A549 (cell line): ENCODE results near the gene LBR. TPM values are rescaled to one million over a fixed set of nuclear protein-coding genes. Genes with fewer than 3 reads are reported as not detected.
"Not testable (repeated sequence)": the region's sequence is repeated elsewhere in the genome, so short reads cannot be mapped to it uniquely, and the experiment has no call there.

ENCODE experiments used
- ATAC-seq, 2 experiments: fragments of 200-7000 bp in 1 of 2; fragments of >200 bp in 1 of 2; cut with Nextera tagmentation in 1 of 2; cut with Tn5 transposase in 1 of 2; 3 replicates each; pipeline versions ENCODE4 v1.8.0 to v1.9.1; 2018 to 2020; ENCODE audit warnings: mild to moderate bottlenecking in 1 of 2, moderate library complexity in 1 of 2
- CTCF ChIA-PET: fragments of 300-600 bp; sonication (Branson Sonifier 250); formaldehyde crosslinking; extraction: SDS; loops from one replicate; lab custom pipeline; 2021; ENCODE audit warnings: antibody characterized with exemption, inconsistent platforms; lab: Yijun Ruan, JAX
- POLR2A ChIA-PET: fragments of 350-600 bp; formaldehyde crosslinking; extraction: SDS; loops from one replicate; lab custom pipeline; 2021; ENCODE audit warnings: antibody characterized with exemption, inconsistent platforms; lab: Yijun Ruan, JAX
- DNase-seq, 2 experiments: peaks; one replicate each; pipeline versions ENCODE4 v3.0.0 to v3.0.0-alpha.2; 2011 to 2016; ENCODE audit warnings: low read depth in 1 of 2, low spot score in 1 of 2
- FAIRE-seq: peaks from 2 replicates; lab custom pipeline; 2011; peaks lifted over from hg19 to GRCh38; lab: Jason Lieb, UNC
- H3K27ac ChIP-seq, 2 experiments: fragments of >200 bp; sonication (Bioruptor Twin); formaldehyde crosslinking; 3 replicates each; pipeline ENCODE4 v1.5.1; 2016 to 2017
- H3K4me1 ChIP-seq: fragments of >200 bp; sonication (Bioruptor Twin); formaldehyde crosslinking; 3 replicates; pipeline ENCODE4 v1.6.1; 2016
- H3K4me2 ChIP-seq: fragments of >200 bp; sonication (Bioruptor Twin); formaldehyde crosslinking; 3 replicates; pipeline ENCODE4 v1.6.1; 2016
- H3K4me3 ChIP-seq: fragments of >200 bp; sonication (Bioruptor Twin); formaldehyde crosslinking; 3 replicates; pipeline ENCODE4 v1.5.1; 2016
- H3K9me3 ChIP-seq: fragments of >200 bp; sonication (Bioruptor Twin); formaldehyde crosslinking; 3 replicates; pipeline ENCODE4 v1.6.1; 2016
- EHF ChIP-seq: fragments of 250-450 bp; sonication (Bioruptor Pico); IDR thresholded peaks from 2 replicates; pipeline ENCODE4 v1.5.0; 2020; ENCODE audit warnings: mild to moderate bottlenecking
- FOSL2 ChIP-seq, 2 experiments: fragments of 450-650 bp in 1 of 2; fragments of >200 bp in 1 of 2; sonication (Bioruptor Twin) in 1 of 2; formaldehyde crosslinking; IDR thresholded peaks; 2 replicates each; pipeline versions ENCODE4 v1.5.0 to v1.6.1; 2016 to 2020; ENCODE audit warnings: mild to moderate bottlenecking in 1 of 2, moderate library complexity in 1 of 2
- FOXS1 ChIP-seq: fragments of 250-450 bp; sonication (Bioruptor Pico); IDR thresholded peaks from 2 replicates; pipeline ENCODE4 v1.5.0; 2020; ENCODE audit warnings: mild to moderate bottlenecking, moderate library complexity
- HMGXB4 ChIP-seq: fragments of 250-450 bp; sonication (Bioruptor Pico); IDR thresholded peaks from 2 replicates; pipeline ENCODE4 v1.5.0; 2021; ENCODE audit warnings: mild to moderate bottlenecking, moderate library complexity, borderline replicate concordance
- HOXB13 ChIP-seq: fragments of 250-450 bp; sonication (Bioruptor Pico); IDR thresholded peaks from 2 replicates; pipeline ENCODE4 v1.5.0; 2020; ENCODE audit warnings: low read depth, mild to moderate bottlenecking, moderate library complexity
- JUNB ChIP-seq: fragments of >200 bp; sonication (Bioruptor Twin); formaldehyde crosslinking; IDR thresholded peaks from 2 replicates; pipeline ENCODE4 v1.6.1; 2016
- MYC ChIP-seq: IDR thresholded peaks from 2 replicates; pipeline ENCODE4 v1.6.1; 2012; ENCODE audit warnings: mild to moderate bottlenecking, inconsistent platforms, low read length, improper control_type of control experiment, borderline replicate concordance
- PHF8 ChIP-seq: fragments of 200-600 bp; sonication (generic); IDR thresholded peaks from 2 replicates; pipeline ENCODE4 v1.6.1; 2016; ENCODE audit warnings: low read depth, mild to moderate bottlenecking, antibody characterized with exemption, moderate library complexity, borderline replicate concordance
- POLR2AphosphoS2 ChIP-seq: conservative IDR thresholded peaks from 2 replicates; pipeline ENCODE4 v1.6.1; 2012; ENCODE audit warnings: low read length, improper control_type of control experiment, inconsistent platforms
- RCOR1 ChIP-seq: fragments of 150-350 bp; IDR thresholded peaks from 2 replicates; pipeline ENCODE4 v1.6.1; 2014; ENCODE audit warnings: antibody characterized with exemption, low read length, low read depth
- SREBF2 ChIP-seq: fragments of 450-650 bp; IDR thresholded peaks from 2 replicates; pipeline ENCODE4 v1.6.1; 2014; ENCODE audit warnings: mild to moderate bottlenecking, moderate library complexity
- ZC3H11A ChIP-seq: fragments of 450-650 bp; IDR thresholded peaks from 2 replicates; pipeline ENCODE4 v1.6.1; 2014; ENCODE audit warnings: antibody characterized with exemption, mild to moderate bottlenecking
- ZFP36 ChIP-seq: fragments of 450-650 bp; IDR thresholded peaks from 2 replicates; pipeline ENCODE4 v1.6.1; 2014; ENCODE audit warnings: borderline replicate concordance; ENCODE audit not compliant: partially characterized antibody
- WGBS: methylation state at CpG from one replicate; pipeline ENCODE4 v1.1.6; 2017; ENCODE audit errors: missing lambda C conversion rate; 5-methylcytosine and 5-hydroxymethylcytosine counted together
- polyA plus RNA-seq, 4 experiments: library from polyadenylated mRNA; depleted of rRNA in 3 of 4; stranded (reverse); fragments of >200 nt; fragmentation: RNase III in 1 of 4; extraction: RNeasy Plus Mini Kit Qiagen cat#74134 plus additional on column Dnase treatment in 1 of 4; gene quantifications; 2 replicates in 3 of 4; 3 replicates in 1 of 4; pipeline ENCODE4 v1.2.3, GENCODE V29; 2011 to 2017
- TF ChIP-seq, protein P1 (sequence below): fragments of 450-650 bp; IDR thresholded peaks from 2 replicates; pipeline ENCODE4 v1.6.1; 2014; ENCODE audit warnings: antibody characterized with exemption
- TF ChIP-seq, protein P2 (sequence below): fragments of 250-450 bp; sonication (Bioruptor Pico); IDR thresholded peaks from 2 replicates; pipeline ENCODE4 v1.5.0; 2020; ENCODE audit warnings: low read depth, mild to moderate bottlenecking, moderate library complexity

The LBR gene
- polyA plus RNA-seq, 2 of the 4 experiments (the other 2 are of a cell fraction) = 40.8 to 68.7 TPM

DNA sequence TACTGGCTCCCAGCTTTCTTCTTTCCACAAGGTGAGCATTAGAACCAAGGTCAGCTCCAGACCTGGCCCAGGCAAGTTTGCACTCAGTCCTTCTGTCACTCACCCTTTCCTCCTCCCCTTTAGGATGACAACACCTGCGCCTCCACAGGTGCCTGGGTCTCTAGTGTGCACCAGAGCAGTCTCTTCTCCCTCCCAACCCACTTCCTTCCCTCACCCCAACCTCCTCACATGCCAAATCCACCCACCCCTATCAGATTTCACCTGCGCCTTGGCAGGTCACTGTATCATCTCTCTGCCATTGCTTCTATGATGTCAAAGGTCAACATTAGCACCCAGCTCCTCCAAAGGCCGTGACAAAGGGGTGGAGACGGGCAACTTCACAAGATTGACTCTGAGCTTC, 38.0 kb downstream of the LBR start (continued):
- TF ChIP-seq HMGXB4 (no peak), ZFP36 (no peak), MYC (no peak), ZC3H11A (no peak), SREBF2 (no peak), FOXS1 (CRISPR knock-in tag) (no peak), EHF (CRISPR knock-in tag) (no peak)

- TF ChIP-seq, protein P1, sequence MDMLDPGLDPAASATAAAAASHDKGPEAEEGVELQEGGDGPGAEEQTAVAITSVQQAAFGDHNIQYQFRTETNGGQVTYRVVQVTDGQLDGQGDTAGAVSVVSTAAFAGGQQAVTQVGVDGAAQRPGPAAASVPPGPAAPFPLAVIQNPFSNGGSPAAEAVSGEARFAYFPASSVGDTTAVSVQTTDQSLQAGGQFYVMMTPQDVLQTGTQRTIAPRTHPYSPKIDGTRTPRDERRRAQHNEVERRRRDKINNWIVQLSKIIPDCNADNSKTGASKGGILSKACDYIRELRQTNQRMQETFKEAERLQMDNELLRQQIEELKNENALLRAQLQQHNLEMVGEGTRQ = no peak
- no peak for TF ChIP-seq JUNB
- TF ChIP-seq SREBF2 = no peak
- TF ChIP-seq, protein P2, sequence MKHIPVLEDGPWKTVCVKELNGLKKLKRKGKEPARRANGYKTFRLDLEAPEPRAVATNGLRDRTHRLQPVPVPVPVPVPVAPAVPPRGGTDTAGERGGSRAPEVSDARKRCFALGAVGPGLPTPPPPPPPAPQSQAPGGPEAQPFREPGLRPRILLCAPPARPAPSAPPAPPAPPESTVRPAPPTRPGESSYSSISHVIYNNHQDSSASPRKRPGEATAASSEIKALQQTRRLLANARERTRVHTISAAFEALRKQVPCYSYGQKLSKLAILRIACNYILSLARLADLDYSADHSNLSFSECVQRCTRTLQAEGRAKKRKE (CRISPR knock-in tag) = no peak
- no peak for TF ChIP-seq RCOR1
- no peak for TF ChIP-seq FOSL2 (IDR thresholded peaks at IDR 0.05)
- TF ChIP-seq FOSL2 (CRISPR knock-in tag; IDR thresholded peaks at IDR 0.05) = no peak
- TF ChIP-seq, all 56 proteins: peak for 0
- H3K4me2 ChIP-seq = no peak overlapping the region
- ChIA-PET CTCF (interaction anchor here (0.7 to 1.5 kb wide), 2 partner anchors 86 to 411 kb away, joined by 4 read pairs; no protein-coding TSS in a partner anchor), POLR2A (no interaction called here)
- H3K9me3 ChIP-seq = no peaks in the 10 kb centered on the region
- ATAC-seq (no peak), FAIRE-seq (no peak), DNase-seq (no peak)
- 60% methylated on average over 4 of the region's 4 CpGs for WGBS
- no peak overlapping the region for H3K27ac ChIP-seq
- H3K4me3 ChIP-seq = no peak overlapping the region
- no peaks in the 10 kb centered on the region for H3K4me1 ChIP-seq
Measured at GRCh38 chr1:225388372-225388771, 39.5 kb downstream of the LBR start.

- DNase-seq, H3K27ac ChIP-seq, CTCF ChIA-PET, H3K9me3 ChIP-seq, FAIRE-seq, POLR2A ChIA-PET, H3K4me3 ChIP-seq, H3K4me2 ChIP-seq, H3K4me1 ChIP-seq, ATAC-seq: not testable (repeated sequence)
- WGBS = 84% methylated on average over 3 of the region's 3 CpGs
Measured at GRCh38 chr1:225386860-225387259, 41.0 kb downstream of the LBR start.

- no peak overlapping the region for H3K4me3 ChIP-seq
- H3K27ac ChIP-seq = no peak overlapping the region
- no peak for ATAC-seq
- no peaks in the 10 kb centered on the region for H3K4me1 ChIP-seq
- H3K4me2 ChIP-seq = no peak overlapping the region
- POLR2A ChIA-PET = no interaction called here
- no peak for TF ChIP-seq ZFP36
- TF ChIP-seq, protein P2 (CRISPR knock-in tag) = no peak
- TF ChIP-seq PHF8 = no peak
- no peak for TF ChIP-seq POLR2AphosphoS2
- no peak for TF ChIP-seq HOXB13 (CRISPR knock-in tag)
- no peak for FAIRE-seq
- 79% methylated on average over 1 of the region's 1 CpG for WGBS
- DNase-seq = no peak
- CTCF ChIA-PET = no interaction called here
- no peaks in the 10 kb centered on the region for H3K9me3 ChIP-seq
Measured at GRCh38 chr1:225380691-225381090, 47.1 kb downstream of the LBR start.
